ENCODE measurements around the gene FAT1.
A peak's percentile ranks its signal among the peaks of the same experiment; 100 is the strongest.

FAT1 gene

DNA sequence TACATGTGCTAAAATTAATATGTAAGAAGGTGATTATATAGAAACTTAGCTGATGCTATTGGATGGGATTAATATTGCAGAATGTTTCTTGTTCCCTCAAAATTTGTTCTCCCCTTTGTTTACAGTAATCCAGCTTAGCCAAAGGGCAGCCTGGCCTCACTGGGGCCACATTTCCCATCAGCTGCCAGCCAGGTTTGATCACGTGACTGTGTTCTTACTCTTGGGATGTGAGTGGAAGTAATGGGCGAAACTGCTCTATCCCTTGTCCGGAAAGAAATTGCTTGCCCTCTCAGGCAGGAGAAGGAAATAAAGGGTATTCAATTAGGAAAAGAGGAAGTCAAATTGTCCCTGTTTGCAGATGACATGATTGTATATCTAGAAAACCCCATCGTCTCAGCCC is 44.1 kb upstream of the FAT1 start (continued):
- TF ChIP-seq, protein P1, sequence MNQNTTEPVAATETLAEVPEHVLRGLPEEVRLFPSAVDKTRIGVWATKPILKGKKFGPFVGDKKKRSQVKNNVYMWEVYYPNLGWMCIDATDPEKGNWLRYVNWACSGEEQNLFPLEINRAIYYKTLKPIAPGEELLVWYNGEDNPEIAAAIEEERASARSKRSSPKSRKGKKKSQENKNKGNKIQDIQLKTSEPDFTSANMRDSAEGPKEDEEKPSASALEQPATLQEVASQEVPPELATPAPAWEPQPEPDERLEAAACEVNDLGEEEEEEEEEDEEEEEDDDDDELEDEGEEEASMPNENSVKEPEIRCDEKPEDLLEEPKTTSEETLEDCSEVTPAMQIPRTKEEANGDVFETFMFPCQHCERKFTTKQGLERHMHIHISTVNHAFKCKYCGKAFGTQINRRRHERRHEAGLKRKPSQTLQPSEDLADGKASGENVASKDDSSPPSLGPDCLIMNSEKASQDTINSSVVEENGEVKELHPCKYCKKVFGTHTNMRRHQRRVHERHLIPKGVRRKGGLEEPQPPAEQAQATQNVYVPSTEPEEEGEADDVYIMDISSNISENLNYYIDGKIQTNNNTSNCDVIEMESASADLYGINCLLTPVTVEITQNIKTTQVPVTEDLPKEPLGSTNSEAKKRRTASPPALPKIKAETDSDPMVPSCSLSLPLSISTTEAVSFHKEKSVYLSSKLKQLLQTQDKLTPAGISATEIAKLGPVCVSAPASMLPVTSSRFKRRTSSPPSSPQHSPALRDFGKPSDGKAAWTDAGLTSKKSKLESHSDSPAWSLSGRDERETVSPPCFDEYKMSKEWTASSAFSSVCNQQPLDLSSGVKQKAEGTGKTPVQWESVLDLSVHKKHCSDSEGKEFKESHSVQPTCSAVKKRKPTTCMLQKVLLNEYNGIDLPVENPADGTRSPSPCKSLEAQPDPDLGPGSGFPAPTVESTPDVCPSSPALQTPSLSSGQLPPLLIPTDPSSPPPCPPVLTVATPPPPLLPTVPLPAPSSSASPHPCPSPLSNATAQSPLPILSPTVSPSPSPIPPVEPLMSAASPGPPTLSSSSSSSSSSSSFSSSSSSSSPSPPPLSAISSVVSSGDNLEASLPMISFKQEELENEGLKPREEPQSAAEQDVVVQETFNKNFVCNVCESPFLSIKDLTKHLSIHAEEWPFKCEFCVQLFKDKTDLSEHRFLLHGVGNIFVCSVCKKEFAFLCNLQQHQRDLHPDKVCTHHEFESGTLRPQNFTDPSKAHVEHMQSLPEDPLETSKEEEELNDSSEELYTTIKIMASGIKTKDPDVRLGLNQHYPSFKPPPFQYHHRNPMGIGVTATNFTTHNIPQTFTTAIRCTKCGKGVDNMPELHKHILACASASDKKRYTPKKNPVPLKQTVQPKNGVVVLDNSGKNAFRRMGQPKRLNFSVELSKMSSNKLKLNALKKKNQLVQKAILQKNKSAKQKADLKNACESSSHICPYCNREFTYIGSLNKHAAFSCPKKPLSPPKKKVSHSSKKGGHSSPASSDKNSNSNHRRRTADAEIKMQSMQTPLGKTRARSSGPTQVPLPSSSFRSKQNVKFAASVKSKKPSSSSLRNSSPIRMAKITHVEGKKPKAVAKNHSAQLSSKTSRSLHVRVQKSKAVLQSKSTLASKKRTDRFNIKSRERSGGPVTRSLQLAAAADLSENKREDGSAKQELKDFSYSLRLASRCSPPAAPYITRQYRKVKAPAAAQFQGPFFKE (tag by site-specific recombination; IDR thresholded peaks at IDR 0.05; ENCODE audit: borderline replicate concordance): no peak
- no peak for TF ChIP-seq ZFP41 (tag by site-specific recombination; IDR thresholded peaks at IDR 0.05; ENCODE audit: borderline replicate concordance)
- no peak for TF ChIP-seq ZNF324 (tag by site-specific recombination; IDR thresholded peaks at IDR 0.05)
- TF ChIP-seq, protein P2, sequence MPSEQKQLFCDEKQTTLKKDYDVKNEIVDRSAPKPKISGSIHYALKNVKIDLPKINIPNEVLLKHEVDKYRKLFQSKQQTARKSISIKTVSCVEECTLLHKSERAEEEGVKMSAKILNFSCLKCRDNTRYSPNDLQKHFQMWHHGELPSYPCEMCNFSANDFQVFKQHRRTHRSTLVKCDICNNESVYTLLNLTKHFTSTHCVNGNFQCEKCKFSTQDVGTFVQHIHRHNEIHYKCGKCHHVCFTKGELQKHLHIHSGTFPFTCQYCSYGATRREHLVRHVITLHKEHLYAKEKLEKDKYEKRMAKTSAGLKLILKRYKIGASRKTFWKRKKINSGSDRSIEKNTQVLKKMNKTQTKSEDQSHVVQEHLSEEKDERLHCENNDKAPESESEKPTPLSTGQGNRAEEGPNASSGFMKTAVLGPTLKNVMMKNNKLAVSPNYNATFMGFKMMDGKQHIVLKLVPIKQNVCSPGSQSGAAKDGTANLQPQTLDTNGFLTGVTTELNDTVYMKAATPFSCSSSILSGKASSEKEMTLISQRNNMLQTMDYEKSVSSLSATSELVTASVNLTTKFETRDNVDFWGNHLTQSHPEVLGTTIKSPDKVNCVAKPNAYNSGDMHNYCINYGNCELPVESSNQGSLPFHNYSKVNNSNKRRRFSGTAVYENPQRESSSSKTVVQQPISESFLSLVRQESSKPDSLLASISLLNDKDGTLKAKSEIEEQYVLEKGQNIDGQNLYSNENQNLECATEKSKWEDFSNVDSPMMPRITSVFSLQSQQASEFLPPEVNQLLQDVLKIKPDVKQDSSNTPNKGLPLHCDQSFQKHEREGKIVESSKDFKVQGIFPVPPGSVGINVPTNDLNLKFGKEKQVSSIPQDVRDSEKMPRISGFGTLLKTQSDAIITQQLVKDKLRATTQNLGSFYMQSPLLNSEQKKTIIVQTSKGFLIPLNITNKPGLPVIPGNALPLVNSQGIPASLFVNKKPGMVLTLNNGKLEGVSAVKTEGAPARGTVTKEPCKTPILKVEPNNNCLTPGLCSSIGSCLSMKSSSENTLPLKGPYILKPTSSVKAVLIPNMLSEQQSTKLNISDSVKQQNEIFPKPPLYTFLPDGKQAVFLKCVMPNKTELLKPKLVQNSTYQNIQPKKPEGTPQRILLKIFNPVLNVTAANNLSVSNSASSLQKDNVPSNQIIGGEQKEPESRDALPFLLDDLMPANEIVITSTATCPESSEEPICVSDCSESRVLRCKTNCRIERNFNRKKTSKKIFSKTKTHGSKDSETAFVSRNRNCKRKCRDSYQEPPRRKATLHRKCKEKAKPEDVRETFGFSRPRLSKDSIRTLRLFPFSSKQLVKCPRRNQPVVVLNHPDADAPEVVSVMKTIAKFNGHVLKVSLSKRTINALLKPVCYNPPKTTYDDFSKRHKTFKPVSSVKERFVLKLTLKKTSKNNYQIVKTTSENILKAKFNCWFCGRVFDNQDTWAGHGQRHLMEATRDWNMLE (tag by site-specific recombination; conservative IDR thresholded peaks at IDR 0.05; ENCODE audit: low read depth): no peak
- no peak for TF ChIP-seq ZNF501 (tag by site-specific recombination; IDR thresholded peaks at IDR 0.05)
- no peak for TF ChIP-seq ZNF394 (tag by site-specific recombination; IDR thresholded peaks at IDR 0.05; ENCODE audit: borderline replicate concordance)
- TF ChIP-seq ZNF266 (tag by site-specific recombination; IDR thresholded peaks at IDR 0.05; ENCODE audit: low read depth): no peak

DNA sequence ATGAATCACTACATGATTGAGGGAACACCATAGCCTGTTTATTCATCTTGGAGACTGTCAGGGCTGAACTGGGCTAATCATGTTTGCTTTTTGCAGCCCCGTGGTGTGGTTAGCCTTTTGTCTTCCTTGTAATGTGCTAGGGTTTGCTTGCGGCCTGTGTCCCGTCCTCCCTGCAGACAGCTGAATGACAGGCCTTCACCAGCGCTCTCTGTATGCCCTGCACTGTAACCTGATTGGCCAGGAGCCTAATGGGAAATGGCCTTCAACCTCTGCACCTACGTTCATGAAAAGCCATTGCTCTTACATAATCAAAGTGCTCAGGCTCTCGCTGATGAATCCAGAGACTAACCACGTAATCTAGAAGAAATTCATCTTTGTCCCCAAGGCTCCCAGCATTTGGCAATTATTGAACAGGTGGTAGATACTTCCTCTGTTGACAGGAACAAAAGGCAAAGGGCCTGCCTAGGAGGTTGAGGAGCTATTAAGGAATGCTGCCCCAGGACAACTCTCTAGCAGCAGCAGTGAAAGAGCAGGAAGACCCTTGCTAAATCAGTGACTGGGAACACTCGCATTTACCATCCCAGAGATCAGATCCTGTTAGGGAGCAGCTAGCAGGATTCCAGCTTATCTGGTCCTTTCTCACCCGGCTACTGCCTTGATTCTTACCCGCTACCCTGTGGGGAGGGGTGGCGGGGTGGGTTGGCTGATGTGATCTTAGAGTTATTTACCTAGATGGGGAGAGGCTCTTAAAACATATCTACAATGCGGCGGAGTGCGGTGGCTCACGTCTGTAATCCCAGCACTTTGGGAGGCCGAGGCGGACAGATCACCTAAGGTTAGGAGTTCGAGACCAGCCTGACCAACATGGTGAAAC is 42.3 kb upstream of the FAT1 start:
- Histone ChIP-seq H3K9me3 (ENCODE audit: control insufficient read depth, insufficient read depth, low read depth, low read length) (no peaks in the 10 kb centered on the region), H3K36me3 (ENCODE audit: control insufficient read depth in 2 of 2, insufficient read depth in 1 of 2, low read length in 2 of 2) (no peaks in the 10 kb centered on the region), H3K4me1 (ENCODE audit: control insufficient read depth, insufficient read depth, low read length) (peaks cover 4% of the 10 kb centered on the region; the same call in 1 of the 2 replicates), H3K4me3 (ENCODE audit: low read depth, low read length) (no peak overlapping the region), H3K27ac (ENCODE audit: extremely low read depth, low read depth, low read length) (no peak overlapping the region)
- POLR2A ChIA-PET: no interaction called here
- CTCF ChIA-PET: no interaction called here
- TF ChIP-seq, protein P3, sequence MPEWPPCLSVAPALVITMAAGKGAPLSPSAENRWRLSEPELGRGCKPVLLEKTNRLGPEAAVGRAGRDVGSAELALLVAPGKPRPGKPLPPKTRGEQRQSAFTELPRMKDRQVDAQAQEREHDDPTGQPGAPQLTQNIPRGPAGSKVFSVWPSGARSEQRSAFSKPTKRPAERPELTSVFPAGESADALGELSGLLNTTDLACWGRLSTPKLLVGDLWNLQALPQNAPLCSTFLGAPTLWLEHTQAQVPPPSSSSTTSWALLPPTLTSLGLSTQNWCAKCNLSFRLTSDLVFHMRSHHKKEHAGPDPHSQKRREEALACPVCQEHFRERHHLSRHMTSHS (tag by site-specific recombination; IDR thresholded peaks at IDR 0.05): no peak
- TF ChIP-seq FEZF1 (tag by site-specific recombination; IDR thresholded peaks at IDR 0.05) (peak; percentile 59), SALL2 (tag by site-specific recombination; IDR thresholded peaks at IDR 0.05; ENCODE audit: borderline replicate concordance) (no peak), ZIC2 (tag by site-specific recombination; IDR thresholded peaks at IDR 0.05) (no peak), ZNF175 (tag by site-specific recombination; IDR thresholded peaks at IDR 0.05) (no peak), ZNF10 (tag by site-specific recombination; IDR thresholded peaks at IDR 0.05) (no peak), ZNF132 (tag by site-specific recombination; IDR thresholded peaks at IDR 0.05; ENCODE audit: borderline replicate concordance) (no peak)
